ENCODE results near the gene NFATC1.
"Not testable (repeated sequence)": the region's sequence is repeated elsewhere in the genome, so short reads cannot be mapped to it uniquely, and the experiment has no call there.

- TF ChIP-seq CTCF (IDR thresholded peaks at IDR 0.05; ENCODE audit: low read length); EZH2 (IDR thresholded peaks at IDR 0.05; ENCODE audit: borderline replicate concordance, low read length): not testable (repeated sequence)
Observed at GRCh38 chr18:79483393-79483792, 87.7 kb downstream of the NFATC1 start.
